GM15510 (cell line): ENCODE data around the gene GORASP1.

Source experiments
- POLR2A ChIP-seq: IDR thresholded peaks from 3 replicates; pipeline ENCODE4 v1.6.1; 2011; ENCODE audit warnings: borderline replicate concordance; ENCODE audit not compliant: insufficient read length; ENCODE audit errors: extremely low read depth

The GORASP1 gene

GRCh38 chr3:39051649-39052561, 55.5 kb downstream of the GORASP1 start, which contains the start of the genes SCN11A and WDR48:
SCN11A (minus strand) TSS chr3:39051944; CDS start chr3:38950362, 101,582 bp downstream.
WDR48 (plus strand) TSS chr3:39052016; CDS start chr3:39052026, 10 bp downstream.
- TF ChIP-seq POLR2A = peak; percentile 90

DNA sequence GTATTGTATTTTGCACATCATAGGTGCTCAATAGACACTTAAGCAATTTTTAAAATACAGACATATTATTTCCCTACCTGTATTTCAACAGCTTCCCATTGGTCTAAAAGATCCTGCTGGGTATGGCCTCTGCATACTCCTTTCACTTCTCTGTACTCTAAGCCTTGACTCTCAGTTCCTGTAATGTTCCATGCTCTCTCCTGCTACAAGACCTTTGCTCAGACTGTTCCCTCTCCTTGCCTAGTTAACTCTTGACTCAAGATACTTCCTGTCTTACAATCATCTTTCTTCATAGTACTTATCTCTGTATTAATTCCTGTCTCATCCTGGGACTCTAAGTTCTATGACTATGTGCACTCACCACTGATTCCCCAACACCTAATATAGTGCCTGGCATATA, 57.4 kb downstream of the GORASP1 start:
- TF ChIP-seq POLR2A = no peak
